HG02840 (cell line): ENCODE measurements around the gene TNIP2.

Experiments
- ATAC-seq: cut with Tn5 transposase; IDR thresholded peaks from one replicate; pipeline ENCODE4 v1.9.1; 2021; ENCODE audit warnings: mild to moderate bottlenecking, moderate library complexity, moderate number of reproducible peaks; ENCODE audit not compliant: unreplicated experiment, low FRiP score

TNIP2 gene

DNA sequence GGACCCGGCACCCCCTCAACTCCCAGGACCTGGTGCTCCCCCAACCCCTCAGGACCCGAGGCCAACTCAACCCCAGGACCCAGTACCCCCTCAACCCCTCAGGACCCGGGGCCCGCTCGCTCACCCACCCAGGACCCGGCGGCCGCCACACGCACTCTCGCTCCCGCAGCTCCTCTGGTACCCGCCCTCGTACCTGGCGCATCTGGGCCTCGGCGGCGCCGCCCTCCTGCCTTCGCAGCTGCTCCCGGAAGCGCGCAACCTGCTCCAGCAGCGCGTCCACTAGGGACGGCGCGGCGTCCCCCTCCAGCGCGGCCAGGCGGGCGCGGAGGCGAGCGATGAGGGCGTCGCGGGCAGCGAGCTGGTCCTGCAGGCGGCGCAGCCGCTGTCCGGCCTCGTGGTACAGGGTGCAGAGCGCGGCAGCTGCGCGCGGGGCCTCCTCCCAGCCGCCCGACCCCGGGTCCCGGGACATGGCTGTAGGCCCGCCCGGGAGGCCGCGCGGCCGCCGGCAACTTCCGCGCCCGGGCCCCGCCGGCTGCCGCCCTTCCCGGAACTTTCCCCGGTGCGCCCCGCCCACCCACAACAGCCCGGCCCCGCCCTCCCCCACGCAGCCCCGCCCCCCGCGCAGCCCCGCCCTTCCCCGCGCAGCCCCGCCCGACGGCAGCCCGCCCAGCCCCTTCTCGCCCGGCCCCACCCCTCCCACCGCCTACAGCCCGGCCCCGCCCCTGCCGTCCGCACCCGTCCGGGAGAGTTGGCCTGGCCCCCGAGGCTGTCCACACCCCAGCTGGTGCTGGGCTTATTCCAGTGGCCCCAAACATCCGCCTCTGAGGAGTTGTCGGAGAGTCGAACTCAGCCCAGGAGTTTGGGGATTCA is at the start of gene TNIP2:
TSS of gene TNIP2 (minus strand) at position 516 of the 870 bp plus-strand sequence. CDS start at position 469, 47 bp downstream.
- peak; percentile 61 for ATAC-seq

DNA sequence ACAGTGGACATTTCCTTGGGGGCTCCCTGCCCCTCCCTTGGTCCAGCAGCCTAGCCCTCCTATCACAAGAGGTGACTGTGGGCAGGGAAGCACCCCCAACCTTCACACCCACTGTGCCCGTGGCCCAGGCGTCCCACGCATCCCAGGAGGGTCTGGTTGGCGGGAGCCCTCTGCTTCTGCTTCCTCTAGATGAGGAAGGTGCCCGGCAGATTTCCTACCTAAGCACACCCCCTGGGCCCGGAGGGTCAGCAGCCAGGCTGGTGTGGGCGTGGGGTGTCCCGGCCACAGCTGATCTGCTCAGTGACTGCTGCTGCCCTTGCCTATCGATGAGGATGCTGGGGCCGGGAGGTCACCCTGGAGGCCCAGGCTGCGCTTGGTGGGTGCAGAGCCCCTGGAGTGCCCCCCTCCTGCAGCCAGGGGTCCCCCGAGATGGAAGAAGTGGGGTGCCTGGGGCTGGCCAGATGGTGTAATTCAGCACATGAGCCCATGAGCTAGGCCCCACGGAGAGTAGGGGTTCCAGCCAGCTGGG is 48.9 kb upstream of the TNIP2 start:
- ATAC-seq: no peak

GRCh38 chr4:2804449-2804972 is 48.4 kb upstream of the TNIP2 start:
- no peak for ATAC-seq

DNA sequence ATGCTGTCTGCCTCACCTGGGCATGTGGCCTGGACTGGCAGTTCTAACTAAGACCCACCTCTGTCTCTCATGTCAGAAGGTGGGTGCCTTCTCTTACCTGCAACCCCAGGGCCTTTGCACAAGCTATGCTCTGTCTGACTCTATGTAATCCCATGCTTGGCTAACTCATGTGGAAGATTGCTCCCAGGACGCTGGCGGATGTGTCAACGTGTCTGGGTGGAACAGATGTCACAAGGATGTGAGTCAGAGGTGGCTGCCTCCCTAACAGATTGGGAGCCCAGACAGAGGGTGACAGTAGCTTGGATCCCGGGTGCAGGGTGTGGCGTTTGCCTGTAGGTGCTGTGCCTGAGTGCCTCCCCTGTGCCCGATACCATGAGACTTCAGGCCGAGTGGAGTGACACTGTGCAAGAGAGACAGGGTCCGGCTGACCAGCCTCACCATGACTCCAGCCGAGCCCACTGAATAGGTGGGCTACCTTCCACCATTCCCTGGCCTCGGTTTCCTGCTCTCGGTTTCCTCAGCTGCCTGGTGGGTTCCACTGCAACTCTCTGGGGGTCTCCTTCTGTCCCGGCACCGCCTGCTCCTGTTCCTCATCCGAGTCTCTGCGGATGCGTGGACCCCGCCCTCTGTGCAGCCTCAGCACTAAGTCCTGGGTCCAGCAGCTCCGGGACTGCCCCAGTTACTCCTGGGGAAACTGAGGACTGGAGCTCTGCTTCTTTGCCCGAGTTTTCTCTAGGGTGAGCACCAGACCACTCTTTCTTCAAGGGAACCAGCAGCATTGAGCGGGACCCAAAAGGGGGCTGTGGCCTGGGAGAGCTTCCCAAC is 47.7 kb upstream of the TNIP2 start:
- no peak for ATAC-seq

DNA sequence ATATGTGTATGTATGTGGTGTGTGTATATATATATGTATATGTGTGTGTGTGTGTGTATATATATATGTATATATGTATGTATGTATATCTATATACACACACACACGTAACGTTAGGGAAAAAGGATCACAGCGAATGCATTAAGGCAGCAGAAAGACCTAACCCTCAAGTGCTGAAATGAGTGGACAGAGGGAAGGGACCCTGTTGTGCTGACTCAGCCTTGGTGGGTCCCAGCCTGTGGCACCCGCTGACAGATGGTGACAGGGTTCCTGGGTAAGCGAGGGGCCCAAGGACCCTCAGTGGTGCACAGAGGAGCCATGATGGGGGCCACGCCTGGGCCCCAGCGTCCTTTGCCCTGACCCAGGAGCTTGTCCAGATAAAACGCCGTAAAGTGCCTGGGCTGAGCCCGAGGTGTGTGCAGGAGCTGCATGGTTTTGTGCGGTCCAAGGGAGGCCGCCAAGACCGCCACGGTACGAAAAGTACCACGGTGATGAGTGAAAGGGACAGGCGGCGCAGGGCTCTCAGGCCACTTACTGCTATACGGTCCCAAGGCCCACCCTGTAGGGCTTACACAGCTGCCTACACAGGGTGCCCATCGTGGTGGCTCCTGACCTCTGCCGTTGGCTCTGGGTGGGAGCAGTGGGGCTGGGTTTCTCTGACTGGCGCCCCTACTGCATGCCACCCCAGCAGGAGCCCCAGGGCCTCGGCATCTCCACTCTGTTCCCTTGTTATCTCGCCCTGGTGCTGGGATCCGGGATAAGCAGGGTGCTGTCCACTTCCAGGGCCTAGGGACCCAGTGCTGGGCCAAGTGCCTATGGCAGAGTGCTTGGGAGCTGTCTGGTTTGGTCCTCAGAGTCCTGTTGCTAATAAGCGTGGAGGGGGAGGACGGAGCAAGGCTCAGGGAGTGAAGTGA is 46.7 kb upstream of the TNIP2 start:
- ATAC-seq: no peak

GRCh38 chr4:2800691-2801596 is 44.8 kb upstream of the TNIP2 start:
- no peak for ATAC-seq

GRCh38 chr4:2799971-2800690 is 44.0 kb upstream of the TNIP2 start:
- no peak for ATAC-seq

DNA sequence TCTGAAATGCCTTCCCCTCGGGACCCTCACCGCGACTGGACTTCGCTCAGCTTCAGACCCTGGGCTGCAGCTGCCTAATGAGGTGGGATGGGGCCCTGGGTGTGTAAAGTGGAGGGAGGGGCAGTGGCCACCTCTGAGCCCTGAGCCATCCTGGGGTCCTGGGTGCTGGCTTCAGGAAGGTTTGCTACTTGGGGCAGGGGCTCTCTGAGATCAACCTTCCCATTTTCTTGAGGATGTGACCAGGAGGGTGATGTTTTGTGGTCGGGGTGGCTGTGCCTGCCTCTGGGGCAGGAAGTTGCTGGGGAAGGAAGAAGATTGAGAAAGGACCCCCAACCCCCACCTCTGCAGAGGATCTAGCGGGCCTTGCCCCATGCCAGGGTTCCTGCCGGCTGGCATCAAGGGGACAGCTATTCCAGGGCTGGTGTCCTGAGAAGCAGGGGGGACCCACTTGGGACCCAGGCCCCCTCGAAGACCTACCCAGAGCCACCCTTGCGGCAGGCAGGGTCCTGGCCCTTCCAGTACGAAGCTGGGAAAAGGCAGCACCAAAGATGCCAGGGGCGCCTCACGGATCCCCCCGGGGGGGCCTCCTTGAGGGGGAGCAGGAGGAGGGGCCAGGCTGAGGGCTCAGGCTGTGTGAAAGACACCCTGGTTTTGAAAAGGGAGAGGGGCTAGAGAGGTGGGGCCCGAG is 43.2 kb upstream of the TNIP2 start:
- ATAC-seq: no peak

GRCh38 chr4:2798399-2799223 is 42.5 kb upstream of the TNIP2 start:
- no peak for ATAC-seq

GRCh38 chr4:2797545-2798305 is 41.6 kb upstream of the TNIP2 start:
- no peak for ATAC-seq

GRCh38 chr4:2796849-2797544 is 40.9 kb upstream of the TNIP2 start:
- no peak for ATAC-seq

DNA sequence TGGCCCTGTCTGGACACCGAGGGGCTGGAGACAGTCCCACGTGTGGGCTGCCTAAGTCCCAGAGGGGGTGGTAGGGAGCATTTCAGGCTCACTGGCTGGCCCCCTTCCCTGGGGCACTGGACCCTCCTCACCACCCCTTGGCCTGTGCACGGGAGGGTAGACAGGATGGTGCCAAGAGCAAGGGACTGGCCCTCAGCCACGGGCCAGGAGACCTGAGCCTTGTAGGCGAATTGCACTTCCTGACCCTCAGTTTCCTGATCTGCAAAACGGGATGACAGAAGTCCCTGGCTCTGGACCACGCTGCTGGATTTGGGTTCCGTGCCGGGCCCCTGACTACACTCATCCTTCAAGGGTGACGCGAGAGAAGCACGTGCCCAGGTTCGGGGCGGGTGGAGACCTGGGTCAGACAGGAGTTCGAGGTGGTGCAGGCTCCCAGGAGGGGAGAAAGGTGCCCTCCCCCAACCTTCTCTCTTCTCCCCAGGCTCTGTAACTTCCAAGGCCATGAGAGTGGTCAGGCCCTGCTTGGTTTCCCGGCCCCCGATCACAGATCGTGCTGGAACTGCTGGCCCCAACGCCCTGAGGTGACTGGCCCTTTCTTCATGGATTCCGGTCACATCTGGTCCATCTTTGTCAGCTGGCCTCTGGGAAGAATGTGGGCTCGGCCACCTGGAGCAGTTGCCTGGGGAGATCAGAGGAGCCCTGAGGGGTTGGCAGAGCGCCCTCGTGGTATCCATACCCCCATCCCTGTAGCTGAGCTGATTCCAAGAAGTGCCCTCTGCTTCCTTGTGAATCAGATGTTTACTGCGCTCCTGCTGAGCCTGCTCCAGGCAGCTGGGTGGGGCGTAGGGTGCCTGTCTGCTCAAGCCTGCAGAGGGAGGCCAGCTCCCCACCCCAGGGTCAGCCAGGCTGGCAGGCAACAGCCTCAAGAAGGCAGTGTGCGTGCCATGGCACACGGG is 40.0 kb upstream of the TNIP2 start:
- no peak for ATAC-seq

- ATAC-seq: no peak
Observed at GRCh38 chr4:2795300-2795892, 39.3 kb upstream of the TNIP2 start.
